GM12865 (cell line): ENCODE measurements around the gene SAMD9.

Experiments used
- DNase-seq: peaks from one replicate; pipeline ENCODE4 v3.0.0; 2010; ENCODE audit warnings: low read depth
- H3K4me3 ChIP-seq: 2 replicates; pipeline ENCODE4 v1.5.1; 2011; ENCODE audit warnings: mild to moderate bottlenecking, low read depth, low read length, control low read depth
- TF ChIP-seq, protein P1 (sequence below): IDR thresholded peaks from 2 replicates; pipeline ENCODE4 v1.5.1; 2011; ENCODE audit warnings: low read length, control low read depth, low read depth, inconsistent platforms; ENCODE audit not compliant: insufficient read depth; ENCODE audit errors: missing control alignments

SAMD9 gene

DNA sequence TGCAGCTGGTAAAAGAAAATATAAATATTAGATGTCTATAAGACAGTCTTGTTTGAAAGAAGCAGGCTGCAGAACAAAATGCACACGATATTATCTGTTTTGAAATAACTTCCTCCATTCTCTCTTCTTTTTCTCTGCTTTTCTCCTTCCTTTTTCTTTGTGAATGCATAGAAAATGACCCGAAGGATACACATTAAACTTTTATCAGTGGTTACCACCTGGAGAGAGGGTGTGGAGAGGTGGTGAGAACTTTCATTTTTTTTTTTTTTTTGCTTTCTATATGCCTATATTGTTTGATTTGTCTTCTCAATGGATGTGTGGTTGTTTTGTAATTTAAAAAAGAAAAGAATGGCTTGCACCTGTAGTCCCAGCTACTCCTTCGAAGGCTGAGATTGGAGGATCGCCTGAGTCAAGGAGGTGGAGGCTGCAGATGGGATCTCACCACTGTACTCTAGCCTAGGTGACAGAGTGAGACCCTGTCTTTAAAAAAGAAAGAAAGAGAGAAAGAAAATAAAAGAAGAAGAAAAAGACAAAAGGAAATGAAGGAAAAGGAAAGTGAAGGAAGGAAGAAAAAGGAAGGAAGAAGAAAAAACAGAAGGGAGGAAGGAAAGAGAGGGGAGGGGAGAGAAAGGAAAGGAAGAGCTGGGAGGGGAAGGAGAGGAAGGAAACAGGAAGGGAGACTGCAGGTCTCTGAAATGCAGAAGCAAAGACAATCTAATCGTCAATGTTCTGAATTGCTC, 64.4 kb downstream of the SAMD9 start:
- H3K4me3 ChIP-seq, result no peak overlapping the region
- TF ChIP-seq, protein P1, sequence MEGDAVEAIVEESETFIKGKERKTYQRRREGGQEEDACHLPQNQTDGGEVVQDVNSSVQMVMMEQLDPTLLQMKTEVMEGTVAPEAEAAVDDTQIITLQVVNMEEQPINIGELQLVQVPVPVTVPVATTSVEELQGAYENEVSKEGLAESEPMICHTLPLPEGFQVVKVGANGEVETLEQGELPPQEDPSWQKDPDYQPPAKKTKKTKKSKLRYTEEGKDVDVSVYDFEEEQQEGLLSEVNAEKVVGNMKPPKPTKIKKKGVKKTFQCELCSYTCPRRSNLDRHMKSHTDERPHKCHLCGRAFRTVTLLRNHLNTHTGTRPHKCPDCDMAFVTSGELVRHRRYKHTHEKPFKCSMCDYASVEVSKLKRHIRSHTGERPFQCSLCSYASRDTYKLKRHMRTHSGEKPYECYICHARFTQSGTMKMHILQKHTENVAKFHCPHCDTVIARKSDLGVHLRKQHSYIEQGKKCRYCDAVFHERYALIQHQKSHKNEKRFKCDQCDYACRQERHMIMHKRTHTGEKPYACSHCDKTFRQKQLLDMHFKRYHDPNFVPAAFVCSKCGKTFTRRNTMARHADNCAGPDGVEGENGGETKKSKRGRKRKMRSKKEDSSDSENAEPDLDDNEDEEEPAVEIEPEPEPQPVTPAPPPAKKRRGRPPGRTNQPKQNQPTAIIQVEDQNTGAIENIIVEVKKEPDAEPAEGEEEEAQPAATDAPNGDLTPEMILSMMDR, result no peak
- DNase-seq, result no peak

DNA sequence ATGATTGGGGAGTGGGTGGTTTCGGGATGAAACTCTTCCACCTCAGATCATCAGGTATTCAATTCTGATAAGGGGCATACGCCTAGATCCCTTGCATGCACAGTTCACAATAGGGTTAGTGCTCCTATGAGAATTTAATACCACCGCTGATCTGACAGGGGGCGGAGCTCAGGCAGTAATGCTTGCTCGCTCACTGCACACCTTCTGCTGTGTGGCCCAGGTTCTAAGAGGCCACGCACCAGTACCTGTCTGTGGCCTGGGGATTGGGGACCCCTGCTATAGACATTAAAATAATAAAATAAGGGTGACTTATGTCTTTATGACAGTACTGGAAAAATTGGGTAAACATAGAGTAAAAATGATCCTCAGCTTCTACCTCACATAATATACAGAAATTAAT, 66.1 kb downstream of the SAMD9 start:
- no peak for DNase-seq
- H3K4me3 ChIP-seq, result no peak overlapping the region
- TF ChIP-seq, protein P1, result no peak
